Effector memory CD8-positive, alpha-beta T cell (primary cell): Measurements from ENCODE around the gene CDH12.
"Not testable (repeated sequence)": the region's sequence is repeated elsewhere in the genome, so short reads cannot be mapped to it uniquely, and the experiment has no call there.

Source experiments
- ATAC-seq: fragments of 150-1000 bp; cut with Tn5 transposase; replicated peaks from 2 replicates; pipeline ENCODE4 v1.10.0; 2021; ENCODE audit warnings: mild to moderate bottlenecking, moderate library complexity
- DNase-seq, 3 experiments: peaks; one replicate each; pipeline ENCODE4 v3.0.0; 2021
- H3K27ac Mint-ChIP-seq, 2 donors: one replicate each; pipeline ENCODE4 v1.8.0; 2022; ENCODE audit warnings: mild to moderate bottlenecking in 2 of 2, mixed read lengths in 2 of 2, moderate library complexity in 2 of 2
- H3K27me3 Mint-ChIP-seq, 2 donors: one replicate each; pipeline ENCODE4 v1.8.0; 2022; ENCODE audit warnings: mixed read lengths in 2 of 2
- H3K36me3 Mint-ChIP-seq: one replicate; pipeline ENCODE4 v1.8.0; 2022; ENCODE audit warnings: mild to moderate bottlenecking, moderate library complexity, mixed read lengths; ENCODE audit not compliant: insufficient read depth
- H3K4me1 Mint-ChIP-seq, 2 donors: one replicate each; pipeline ENCODE4 v1.8.0; 2022; ENCODE audit warnings: low read depth in 2 of 2, mixed read lengths in 2 of 2
- H3K4me3 Mint-ChIP-seq, 2 donors: one replicate each; pipeline ENCODE4 v1.8.0; 2022; ENCODE audit warnings: mild to moderate bottlenecking in 2 of 2, mixed read lengths in 2 of 2, moderate library complexity in 2 of 2
- H3K9me3 Mint-ChIP-seq, 2 donors: one replicate each; pipeline ENCODE4 v1.8.0; 2022; ENCODE audit warnings: mixed read lengths in 2 of 2

Gene CDH12

GRCh38 chr5:22572941-22573340 is 280.2 kb downstream of the CDH12 start:
- Mint-ChIP-seq H3K36me3 (no peaks in the 10 kb centered on the region), H3K27me3 (no peaks in the 10 kb centered on the region), H3K4me1 (no peaks in the 10 kb centered on the region), H3K9me3 (peaks cover 14 to 15% of the 10 kb centered on the region in 2 donors), H3K27ac (no peak overlapping the region), H3K4me3 (no peak overlapping the region)
- ATAC-seq (no peak), DNase-seq (no peak)

- H3K9me3 Mint-ChIP-seq, result peaks cover 0 to 5% of the 10 kb centered on the region in 2 donors
- DNase-seq (no peak), ATAC-seq (no peak)
- no peaks in the 10 kb centered on the region for H3K27me3 Mint-ChIP-seq
- no peak overlapping the region for H3K27ac Mint-ChIP-seq
- H3K36me3 Mint-ChIP-seq, result no peaks in the 10 kb centered on the region
- no peaks in the 10 kb centered on the region for H3K4me1 Mint-ChIP-seq
- no peak overlapping the region for H3K4me3 Mint-ChIP-seq
These were observed 285.2 kb downstream of the CDH12 start for GRCh38 chr5:22567983-22568382.

- peaks cover 4 to 8% of the 10 kb centered on the region in 2 donors for H3K9me3 Mint-ChIP-seq
- H3K4me3 Mint-ChIP-seq, result no peak overlapping the region
- H3K27me3 Mint-ChIP-seq, result no peaks in the 10 kb centered on the region
- DNase-seq, result no peak
- no peak for ATAC-seq
- H3K36me3 Mint-ChIP-seq, result no peaks in the 10 kb centered on the region
- no peak overlapping the region for H3K27ac Mint-ChIP-seq
- H3K4me1 Mint-ChIP-seq, result no peaks in the 10 kb centered on the region
These were observed 293.0 kb downstream of the CDH12 start for GRCh38 chr5:22560147-22560546.

GRCh38 chr5:22557251-22557650 is 295.9 kb downstream of the CDH12 start:
- Mint-ChIP-seq H3K9me3 (peaks cover 4 to 8% of the 10 kb centered on the region in 2 donors), H3K27me3 (no peaks in the 10 kb centered on the region), H3K27ac (no peak overlapping the region), H3K36me3 (no peaks in the 10 kb centered on the region), H3K4me3 (no peak overlapping the region), H3K4me1 (no peaks in the 10 kb centered on the region)
- DNase-seq (no peak), ATAC-seq (no peak)

- DNase-seq (no peak), ATAC-seq (no peak)
- Mint-ChIP-seq H3K4me3 (no peak overlapping the region), H3K36me3 (no peaks in the 10 kb centered on the region), H3K4me1 (no peaks in the 10 kb centered on the region), H3K27ac (no peak overlapping the region), H3K27me3 (no peaks in the 10 kb centered on the region), H3K9me3 (peaks cover 11 to 23% of the 10 kb centered on the region in 2 donors)
These were observed 298.7 kb downstream of the CDH12 start for GRCh38 chr5:22554475-22554874.

- no peak overlapping the region for H3K27ac Mint-ChIP-seq
- no peak overlapping the region for H3K4me3 Mint-ChIP-seq
- ATAC-seq, result no peak
These were observed 303.1 kb downstream of the CDH12 start for GRCh38 chr5:22549876-22550671.

GRCh38 chr5:22542340-22542739 is 310.8 kb downstream of the CDH12 start:
- Mint-ChIP-seq H3K27me3 (no peaks in the 10 kb centered on the region), H3K4me1 (no peaks in the 10 kb centered on the region), H3K36me3 (no peaks in the 10 kb centered on the region), H3K4me3 (no peak overlapping the region), H3K9me3 (peaks cover 6 to 14% of the 10 kb centered on the region in 2 donors), H3K27ac (no peak overlapping the region)
- ATAC-seq (no peak), DNase-seq (no peak)

More at GRCh38 chr5:22549876-22550671, 303.1 kb downstream of the CDH12 start:
- H3K4me1 Mint-ChIP-seq, result no peaks in the 10 kb centered on the region
- H3K36me3 Mint-ChIP-seq, result no peaks in the 10 kb centered on the region
- peaks cover 7 to 15% of the 10 kb centered on the region in 2 donors for H3K9me3 Mint-ChIP-seq
- DNase-seq, result no peak
- no peaks in the 10 kb centered on the region for H3K27me3 Mint-ChIP-seq

- Mint-ChIP-seq H3K36me3 (no peaks in the 10 kb centered on the region), H3K27ac (no peak overlapping the region), H3K4me1 (no peaks in the 10 kb centered on the region), H3K27me3 (no peaks in the 10 kb centered on the region), H3K4me3 (no peak overlapping the region), H3K9me3 (peaks cover 7 to 14% of the 10 kb centered on the region in 2 donors)
- ATAC-seq (no peak), DNase-seq (no peak)
These were observed 312.1 kb downstream of the CDH12 start for GRCh38 chr5:22541037-22541436.

GRCh38 chr5:22539762-22540161 is 313.4 kb downstream of the CDH12 start:
- no peaks in the 10 kb centered on the region for H3K36me3 Mint-ChIP-seq
- DNase-seq, result no peak
- no peak overlapping the region for H3K4me3 Mint-ChIP-seq
- peaks cover 7 to 14% of the 10 kb centered on the region in 2 donors for H3K9me3 Mint-ChIP-seq
- no peak for ATAC-seq
- H3K27ac Mint-ChIP-seq, result no peak overlapping the region
- no peaks in the 10 kb centered on the region for H3K4me1 Mint-ChIP-seq
- H3K27me3 Mint-ChIP-seq, result no peaks in the 10 kb centered on the region

- Mint-ChIP-seq H3K4me3 (no peak overlapping the region), H3K9me3 (peaks cover 3 to 7% of the 10 kb centered on the region in 2 donors), H3K27me3 (no peaks in the 10 kb centered on the region), H3K4me1 (no peaks in the 10 kb centered on the region), H3K36me3 (no peaks in the 10 kb centered on the region), H3K27ac (no peak overlapping the region)
- ATAC-seq (no peak), DNase-seq (no peak)
These were observed 321.2 kb downstream of the CDH12 start for GRCh38 chr5:22531986-22532385.

- Mint-ChIP-seq H3K27ac (no peak overlapping the region), H3K4me1 (no peaks in the 10 kb centered on the region), H3K4me3 (no peak overlapping the region), H3K9me3 (peaks cover 10 to 13% of the 10 kb centered on the region in 2 donors), H3K36me3 (no peaks in the 10 kb centered on the region), H3K27me3 (no peaks in the 10 kb centered on the region)
- ATAC-seq (no peak), DNase-seq (no peak)
These were observed 331.6 kb downstream of the CDH12 start for GRCh38 chr5:22521521-22521920.

- not testable (repeated sequence) for H3K4me3 Mint-ChIP-seq, H3K27me3 Mint-ChIP-seq, ATAC-seq, H3K4me1 Mint-ChIP-seq, DNase-seq, H3K36me3 Mint-ChIP-seq, H3K27ac Mint-ChIP-seq, H3K9me3 Mint-ChIP-seq
These were observed 336.6 kb downstream of the CDH12 start for GRCh38 chr5:22516497-22516896.

GRCh38 chr5:22514231-22514630 is 338.9 kb downstream of the CDH12 start:
- H3K4me1 Mint-ChIP-seq, result no peaks in the 10 kb centered on the region
- no peaks in the 10 kb centered on the region for H3K27me3 Mint-ChIP-seq
- DNase-seq, result no peak
- no peak overlapping the region for H3K27ac Mint-ChIP-seq
- peaks cover 0 to 7% of the 10 kb centered on the region in 2 donors for H3K9me3 Mint-ChIP-seq
- H3K4me3 Mint-ChIP-seq, result no peak overlapping the region
- no peaks in the 10 kb centered on the region for H3K36me3 Mint-ChIP-seq
- no peak for ATAC-seq

GRCh38 chr5:22505891-22506290 is 347.3 kb downstream of the CDH12 start:
- DNase-seq (no peak), ATAC-seq (no peak)
- Mint-ChIP-seq H3K36me3 (no peaks in the 10 kb centered on the region), H3K4me3 (no peak overlapping the region), H3K9me3 (peaks cover 2 to 6% of the 10 kb centered on the region in 2 donors), H3K27ac (no peak overlapping the region), H3K4me1 (no peaks in the 10 kb centered on the region), H3K27me3 (no peaks in the 10 kb centered on the region)
